DND-41 (cell line): ENCODE measurements around the gene CLDN9.

Experiments used
- EZH2 ChIP-seq: IDR thresholded peaks from 3 replicates; pipeline ENCODE4 v1.6.1; 2012; ENCODE audit warnings: borderline replicate concordance, low read depth, mild to moderate bottlenecking, moderate library complexity, low read length, inconsistent platforms; ENCODE audit not compliant: severe bottlenecking
- TF ChIP-seq, protein P1 (sequence below): IDR thresholded peaks from 2 replicates; pipeline ENCODE4 v1.5.1; 2012; ENCODE audit warnings: borderline replicate concordance, low read length, moderate library complexity, mild to moderate bottlenecking; ENCODE audit not compliant: poor library complexity, severe bottlenecking; ENCODE audit errors: extremely low read depth

DNA sequence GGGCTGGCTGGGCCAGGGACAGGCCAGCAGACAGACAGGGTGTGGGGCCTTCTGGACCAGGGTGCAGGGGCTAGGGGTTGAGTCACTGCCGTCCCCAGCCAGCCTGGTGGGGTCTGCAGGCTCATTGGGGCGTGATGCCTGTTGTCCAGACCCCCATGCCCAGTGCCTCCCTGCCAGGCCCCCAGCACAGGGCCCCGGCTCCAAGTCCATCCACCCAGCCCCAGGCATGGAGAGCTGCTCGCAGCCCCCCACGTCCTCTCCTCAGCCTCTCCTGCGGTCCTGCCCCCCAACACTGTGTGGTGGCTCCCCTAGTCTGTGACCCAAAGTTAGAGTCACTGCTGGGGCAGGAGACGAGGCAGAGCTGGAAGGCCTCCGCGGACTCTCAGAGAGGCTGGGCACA lies 25.4 kb upstream of the CLDN9 start:
- TF ChIP-seq, protein P1, sequence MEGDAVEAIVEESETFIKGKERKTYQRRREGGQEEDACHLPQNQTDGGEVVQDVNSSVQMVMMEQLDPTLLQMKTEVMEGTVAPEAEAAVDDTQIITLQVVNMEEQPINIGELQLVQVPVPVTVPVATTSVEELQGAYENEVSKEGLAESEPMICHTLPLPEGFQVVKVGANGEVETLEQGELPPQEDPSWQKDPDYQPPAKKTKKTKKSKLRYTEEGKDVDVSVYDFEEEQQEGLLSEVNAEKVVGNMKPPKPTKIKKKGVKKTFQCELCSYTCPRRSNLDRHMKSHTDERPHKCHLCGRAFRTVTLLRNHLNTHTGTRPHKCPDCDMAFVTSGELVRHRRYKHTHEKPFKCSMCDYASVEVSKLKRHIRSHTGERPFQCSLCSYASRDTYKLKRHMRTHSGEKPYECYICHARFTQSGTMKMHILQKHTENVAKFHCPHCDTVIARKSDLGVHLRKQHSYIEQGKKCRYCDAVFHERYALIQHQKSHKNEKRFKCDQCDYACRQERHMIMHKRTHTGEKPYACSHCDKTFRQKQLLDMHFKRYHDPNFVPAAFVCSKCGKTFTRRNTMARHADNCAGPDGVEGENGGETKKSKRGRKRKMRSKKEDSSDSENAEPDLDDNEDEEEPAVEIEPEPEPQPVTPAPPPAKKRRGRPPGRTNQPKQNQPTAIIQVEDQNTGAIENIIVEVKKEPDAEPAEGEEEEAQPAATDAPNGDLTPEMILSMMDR = no peak
- TF ChIP-seq EZH2 = no peak
